Pancreas (tissue), 10 donors: ENCODE data around the gene RNF175. TPM values are rescaled to one million over a fixed set of nuclear protein-coding genes. Genes with fewer than 3 reads are reported as not detected.
A peak's percentile ranks its signal among the peaks of the same experiment; 100 is the strongest.

Experiments used
- ATAC-seq, 4 donors: fragments of 200-7000 bp; cut with Tn5 transposase; one replicate each; pipeline versions ENCODE4 v1.8.0 to v1.9.1; 2020; ENCODE audit warnings: mild to moderate bottlenecking in 4 of 4, moderate library complexity in 4 of 4
- DNase-seq, 6 donors: peaks; one replicate each; pipeline ENCODE4 v3.0.0-alpha.2; 2020
- FAIRE-seq: peaks from 2 replicates; lab custom pipeline; 2012; peaks lifted over from hg19 to GRCh38; lab: Jason Lieb, UNC
- H3K27ac ChIP-seq, 4 donors: fragments of 200-600 bp; sonication (generic); 1 replicate in 3 of 4; 2 replicates in 1 of 4; pipeline versions ENCODE4 v1.5.0 to v1.8.0; 2020
- H3K27me3 ChIP-seq, 4 donors: fragments of 200-600 bp; one replicate each; pipeline ENCODE4 v1.8.0; 2021
- H3K36me3 ChIP-seq, 3 donors: fragments of 200-600 bp; sonication (generic) in 1 of 3; one replicate each; pipeline versions ENCODE4 v1.5.0 to v1.8.0; 2020 to 2021
- H3K4me1 ChIP-seq, 3 donors: fragments of 200-600 bp; one replicate each; pipeline ENCODE4 v1.8.0; 2021
- H3K4me3 ChIP-seq, 4 donors: fragments of 200-600 bp; sonication (generic) in 2 of 4; one replicate each; pipeline versions ENCODE4 v1.5.0 to v1.8.0; 2020 to 2021
- H3K9me3 ChIP-seq, 4 donors: fragments of 200-600 bp; one replicate each; pipeline ENCODE4 v1.8.0; 2021
- CTCF ChIP-seq, 4 donors: fragments of 200-600 bp; sonication (generic) in 3 of 4; IDR thresholded peaks; one replicate each; pipeline versions ENCODE4 v1.5.0 to v1.8.0; 2021; ENCODE audit warnings: antibody characterized with exemption in 4 of 4
- WGBS, 2 donors: extraction: QIAGEN DNeasy Blood & Tissue Kit; methylation state at CpG; one replicate each; pipeline ENCODE4 v1.1.7; 2013; 5-methylcytosine and 5-hydroxymethylcytosine counted together
- intact Hi-C, 3 donors: fragments of 100-400 bp; cut with DNase I; formaldehyde crosslinking; loops; one replicate each; pipeline versions ENCODE4 v1.11.1 to v1.14.2; 2022
- polyA plus RNA-seq, 2 donors: library from polyadenylated mRNA; stranded (reverse); fragments of 200-250 nt; gene quantifications; one replicate each; pipeline ENCODE4 v1.2.3, GENCODE V29; 2013
- total RNA-seq, 6 donors: library from RNA; stranded (reverse); fragmentation: NEBNext Ultra II Directional in 4 of 6; extraction: Animal tissue kit (Norgen Biotek cat#: 25700) in 4 of 6; gene quantifications; one replicate each; pipeline versions ENCODE4 v1.2.1 to v1.2.4, GENCODE V29; 2021 to 2023
- donor health status: healthy with polysubstance abuse.
- donor health status: DM: no; HTN: no; CAD: no; lungs with moderate emphysema.
- donor health status: DM: no; HTN: no; CAD: no.
- donor health status: control.
- donor health status: control.
- donor health status: Bipolar disorder and iron deficiency.
- donor health status: DM: yes; HTN: yes; CAD: no.
- donor health status: DM: no; HTN: no; CAD: no.
- donor health status: DM: no; HTN: no; CAD: no.
- donor health status: DM: yes; HTN: yes; CAD: no.

RNF175 gene
- total and polyA plus RNA-seq, 8 donors, result 0.12 TPM; not detected in 7

- no peak for TF ChIP-seq CTCF (IDR thresholded peaks at IDR 0.05)
- FAIRE-seq, result no peak
- Histone ChIP-seq H3K27ac (peak overlapping the region in 1 of 4 donors; percentile 21), H3K36me3 (no peaks in the 10 kb centered on the region), H3K9me3 (no peaks in the 10 kb centered on the region), H3K27me3 (no peaks in the 10 kb centered on the region), H3K4me3 (no peak overlapping the region), H3K4me1 (no peaks in the 10 kb centered on the region)
- 72 to 77% methylated on average over 6 of the region's 6 CpGs for WGBS, 2 donors
- ATAC-seq, result peak in 2 of 4 donors; percentile 60 to 70
- no peak for DNase-seq
- intact Hi-C loops, result no loop called here
Observed at GRCh38 chr4:153661215-153661822, 98.5 kb downstream of the RNF175 start.

Other genes starting within 250 kb of the RNF175 start
- 10 to 100 TPM in 2 of 6 donors, 1 to 10 TPM in 4; 2.3 to 23.9 (median 5.4) TPM for gene TLR2, start 75.7 kb downstream of the RNF175 start, total RNA-seq
- 1 to 10 TPM; 2.9 to 3.2 TPM for gene TLR2, start 75.7 kb downstream of the RNF175 start, polyA plus RNA-seq
- 100 to 1,000 TPM in 1 of 6 donors, 10 to 100 TPM in 2, 1 to 10 TPM in 3; 1.5 to 136 (median 10.3) TPM for gene SFRP2, start 29.1 kb upstream of the RNF175 start, total RNA-seq
- gene SFRP2, start 29.1 kb upstream of the RNF175 start, polyA plus RNA-seq, result 1 to 10 TPM; 4.7 to 6.9 TPM